Ishikawa (cell line): ENCODE data around the gene SDHB.

Experiments
- CEBPB ChIP-seq: IDR thresholded peaks from 2 replicates; pipeline ENCODE4 v1.6.1; 2012
- CREB1 ChIP-seq: IDR thresholded peaks from 2 replicates; pipeline ENCODE4 v1.6.1; 2012; ENCODE audit warnings: low read depth
- EGR1 ChIP-seq: IDR thresholded peaks from 2 replicates; pipeline ENCODE4 v1.6.1; 2012
- EP300 ChIP-seq: IDR thresholded peaks from 2 replicates; pipeline ENCODE4 v1.6.1; 2012; ENCODE audit warnings: borderline replicate concordance
- FOXM1 ChIP-seq: IDR thresholded peaks from 2 replicates; pipeline ENCODE4 v1.6.1; 2012; ENCODE audit warnings: low read depth, borderline replicate concordance
- NFIC ChIP-seq: IDR thresholded peaks from 2 replicates; pipeline ENCODE4 v1.6.1; 2012
- RAD21 ChIP-seq: IDR thresholded peaks from 2 replicates; pipeline ENCODE4 v1.6.1; 2012; ENCODE audit warnings: low read depth
- TAF1 ChIP-seq: IDR thresholded peaks from 2 replicates; pipeline ENCODE4 v1.6.1; 2012; ENCODE audit warnings: low read depth, mild to moderate bottlenecking
- TCF12 ChIP-seq: IDR thresholded peaks from 2 replicates; pipeline ENCODE4 v1.6.1; 2012; ENCODE audit warnings: low read depth
- TEAD4 ChIP-seq: IDR thresholded peaks from 2 replicates; pipeline ENCODE4 v1.6.1; 2012
- YY1 ChIP-seq: IDR thresholded peaks from 2 replicates; pipeline ENCODE4 v1.6.1; 2012; ENCODE audit warnings: low read depth
- ZBTB7A ChIP-seq: IDR thresholded peaks from 2 replicates; pipeline ENCODE4 v1.6.1; 2012; ENCODE audit warnings: low read depth
- TF ChIP-seq, protein P1 (sequence below): IDR thresholded peaks from 2 replicates; pipeline ENCODE4 v1.6.1; 2012
- TF ChIP-seq, protein P2 (sequence below): IDR thresholded peaks from 2 replicates; pipeline ENCODE4 v1.6.1; 2012
- TF ChIP-seq, protein P3 (sequence below): IDR thresholded peaks from 2 replicates; pipeline ENCODE4 v1.6.1; 2012; ENCODE audit warnings: low read depth, mild to moderate bottlenecking

The SDHB gene

DNA sequence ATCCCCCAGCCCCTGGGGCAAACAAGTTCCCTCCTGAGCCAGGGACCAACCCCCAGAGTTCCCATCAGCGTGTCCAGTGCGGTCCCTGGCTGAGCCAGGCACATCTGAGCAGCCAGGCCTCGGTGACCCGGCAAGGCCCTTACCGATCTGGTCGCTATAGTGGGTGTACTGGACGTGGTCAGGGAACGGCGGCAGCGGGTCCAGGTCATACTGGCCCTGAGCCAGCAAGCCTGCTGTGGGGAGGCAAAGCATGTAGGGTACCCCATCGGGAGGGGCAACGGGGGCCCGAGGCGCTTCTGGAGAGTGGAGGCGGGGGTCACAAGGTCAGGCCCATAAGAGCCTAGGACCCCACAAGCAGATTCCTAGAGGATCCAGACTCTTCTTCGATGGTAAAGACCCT is 76.9 kb downstream of the SDHB start:
- no peak for TF ChIP-seq CEBPB

DNA sequence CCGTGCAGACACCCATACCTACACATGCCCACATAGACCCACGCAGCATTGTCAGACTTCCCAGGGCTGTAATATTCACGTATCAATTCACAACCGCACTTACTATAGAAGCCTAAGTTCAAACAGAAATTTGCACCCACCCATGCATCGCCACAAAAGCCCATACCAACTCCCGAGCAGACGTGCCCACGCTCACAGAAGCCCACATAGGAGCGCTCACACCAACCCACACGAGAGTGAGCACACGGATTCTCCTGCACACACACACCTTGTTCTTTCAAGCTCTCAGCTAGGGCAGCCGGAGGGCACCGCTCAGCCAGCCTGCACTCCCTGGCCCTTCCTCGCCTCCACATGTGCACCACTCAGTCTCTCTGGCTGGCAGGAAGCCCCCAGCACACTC is 78.0 kb downstream of the SDHB start:
- TF ChIP-seq, protein P1, sequence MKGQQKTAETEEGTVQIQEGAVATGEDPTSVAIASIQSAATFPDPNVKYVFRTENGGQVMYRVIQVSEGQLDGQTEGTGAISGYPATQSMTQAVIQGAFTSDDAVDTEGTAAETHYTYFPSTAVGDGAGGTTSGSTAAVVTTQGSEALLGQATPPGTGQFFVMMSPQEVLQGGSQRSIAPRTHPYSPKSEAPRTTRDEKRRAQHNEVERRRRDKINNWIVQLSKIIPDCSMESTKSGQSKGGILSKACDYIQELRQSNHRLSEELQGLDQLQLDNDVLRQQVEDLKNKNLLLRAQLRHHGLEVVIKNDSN: no peak
- TF ChIP-seq ZBTB7A: no peak
- no peak for TF ChIP-seq CREB1
- TF ChIP-seq EP300: no peak
- TF ChIP-seq CEBPB: no peak
- TF ChIP-seq RAD21: no peak
- no peak for TF ChIP-seq EGR1
- no peak for TF ChIP-seq TEAD4
- TF ChIP-seq NFIC: no peak
- no peak for TF ChIP-seq YY1
- TF ChIP-seq, protein P2, sequence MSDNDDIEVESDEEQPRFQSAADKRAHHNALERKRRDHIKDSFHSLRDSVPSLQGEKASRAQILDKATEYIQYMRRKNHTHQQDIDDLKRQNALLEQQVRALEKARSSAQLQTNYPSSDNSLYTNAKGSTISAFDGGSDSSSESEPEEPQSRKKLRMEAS: no peak
- TF ChIP-seq, protein P3, sequence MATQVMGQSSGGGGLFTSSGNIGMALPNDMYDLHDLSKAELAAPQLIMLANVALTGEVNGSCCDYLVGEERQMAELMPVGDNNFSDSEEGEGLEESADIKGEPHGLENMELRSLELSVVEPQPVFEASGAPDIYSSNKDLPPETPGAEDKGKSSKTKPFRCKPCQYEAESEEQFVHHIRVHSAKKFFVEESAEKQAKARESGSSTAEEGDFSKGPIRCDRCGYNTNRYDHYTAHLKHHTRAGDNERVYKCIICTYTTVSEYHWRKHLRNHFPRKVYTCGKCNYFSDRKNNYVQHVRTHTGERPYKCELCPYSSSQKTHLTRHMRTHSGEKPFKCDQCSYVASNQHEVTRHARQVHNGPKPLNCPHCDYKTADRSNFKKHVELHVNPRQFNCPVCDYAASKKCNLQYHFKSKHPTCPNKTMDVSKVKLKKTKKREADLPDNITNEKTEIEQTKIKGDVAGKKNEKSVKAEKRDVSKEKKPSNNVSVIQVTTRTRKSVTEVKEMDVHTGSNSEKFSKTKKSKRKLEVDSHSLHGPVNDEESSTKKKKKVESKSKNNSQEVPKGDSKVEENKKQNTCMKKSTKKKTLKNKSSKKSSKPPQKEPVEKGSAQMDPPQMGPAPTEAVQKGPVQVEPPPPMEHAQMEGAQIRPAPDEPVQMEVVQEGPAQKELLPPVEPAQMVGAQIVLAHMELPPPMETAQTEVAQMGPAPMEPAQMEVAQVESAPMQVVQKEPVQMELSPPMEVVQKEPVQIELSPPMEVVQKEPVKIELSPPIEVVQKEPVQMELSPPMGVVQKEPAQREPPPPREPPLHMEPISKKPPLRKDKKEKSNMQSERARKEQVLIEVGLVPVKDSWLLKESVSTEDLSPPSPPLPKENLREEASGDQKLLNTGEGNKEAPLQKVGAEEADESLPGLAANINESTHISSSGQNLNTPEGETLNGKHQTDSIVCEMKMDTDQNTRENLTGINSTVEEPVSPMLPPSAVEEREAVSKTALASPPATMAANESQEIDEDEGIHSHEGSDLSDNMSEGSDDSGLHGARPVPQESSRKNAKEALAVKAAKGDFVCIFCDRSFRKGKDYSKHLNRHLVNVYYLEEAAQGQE: no peak
- TF ChIP-seq TAF1: no peak
- TF ChIP-seq FOXM1: no peak
- no peak for TF ChIP-seq TCF12

DNA sequence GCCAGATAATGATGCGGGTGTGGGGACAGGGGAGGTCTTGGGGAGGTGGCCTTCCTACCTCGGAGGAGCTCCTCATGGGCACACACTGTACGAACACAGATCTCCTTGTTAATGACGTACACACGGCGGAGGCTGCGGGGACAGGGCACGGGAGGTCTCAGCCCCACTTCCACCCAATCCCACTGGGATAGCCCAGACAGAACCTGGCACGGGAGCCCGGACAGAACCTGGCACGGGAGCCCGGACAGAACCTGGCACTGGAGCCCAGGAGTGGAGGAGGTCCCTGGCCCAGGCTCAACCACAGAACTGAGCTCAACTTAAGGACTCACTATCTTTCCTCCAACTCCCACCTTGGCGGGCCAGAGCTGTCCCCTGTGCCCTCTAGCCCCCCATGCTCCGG is 78.6 kb downstream of the SDHB start:
- no peak for TF ChIP-seq NFIC
- TF ChIP-seq CREB1: no peak
- no peak for TF ChIP-seq FOXM1
- no peak for TF ChIP-seq RAD21
- no peak for TF ChIP-seq YY1
- no peak for TF ChIP-seq TAF1
- TF ChIP-seq, protein P2: no peak
- TF ChIP-seq CEBPB: no peak
- no peak for TF ChIP-seq ZBTB7A
- TF ChIP-seq, protein P3: no peak
- no peak for TF ChIP-seq TEAD4
- TF ChIP-seq EGR1: no peak
- TF ChIP-seq EP300: no peak
- TF ChIP-seq, protein P1: no peak
- no peak for TF ChIP-seq TCF12

DNA sequence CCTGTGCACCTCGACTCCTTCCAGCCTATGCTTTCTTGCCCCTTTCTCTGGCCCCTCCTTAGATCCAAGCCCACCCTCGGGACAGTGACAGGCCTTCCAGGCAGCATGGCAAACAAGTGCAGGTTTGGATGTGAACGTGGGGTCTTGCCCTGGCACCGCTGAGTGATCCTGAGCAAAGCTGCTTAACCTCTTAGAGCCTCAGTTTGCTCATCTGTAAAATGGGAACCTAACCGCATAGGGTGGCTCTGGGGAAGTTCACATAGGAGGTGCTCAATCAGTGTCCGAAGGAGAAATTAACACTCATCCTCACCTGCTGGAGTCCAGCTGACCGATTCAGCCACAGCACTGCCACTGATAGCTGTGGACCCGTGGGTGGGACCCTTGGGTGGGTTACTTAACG is 80.6 kb downstream of the SDHB start:
- TF ChIP-seq NFIC: no peak
- TF ChIP-seq, protein P3: no peak
- no peak for TF ChIP-seq CREB1
- TF ChIP-seq TEAD4: no peak
- TF ChIP-seq EP300: no peak
- TF ChIP-seq RAD21: no peak
- no peak for TF ChIP-seq CEBPB
- TF ChIP-seq, protein P2: no peak
- TF ChIP-seq ZBTB7A: no peak
- TF ChIP-seq YY1: no peak
- no peak for TF ChIP-seq EGR1
- no peak for TF ChIP-seq TCF12
- no peak for TF ChIP-seq FOXM1
- TF ChIP-seq TAF1: no peak
- TF ChIP-seq, protein P1: no peak
